Urinary bladder (tissue), 4 donors: Measurements from ENCODE around the gene CERS4. TPM values are rescaled to one million over a fixed set of nuclear protein-coding genes. Genes with fewer than 3 reads are reported as not detected.
A peak's percentile ranks its signal among the peaks of the same experiment; 100 is the strongest.
"Not testable (repeated sequence)": the region's sequence is repeated elsewhere in the genome, so short reads cannot be mapped to it uniquely, and the experiment has no call there.

Source experiments
- DNase-seq: peaks from one replicate; pipeline ENCODE4 v3.0.0-alpha.2; 2015; ENCODE audit errors: extremely low spot score
- H3K27ac ChIP-seq: one replicate; pipeline ENCODE4 v1.5.1; 2013; ENCODE audit warnings: low read depth, mild to moderate bottlenecking, moderate library complexity
- H3K36me3 ChIP-seq: one replicate; pipeline ENCODE4 v1.6.1; 2013; ENCODE audit warnings: mild to moderate bottlenecking, moderate library complexity; ENCODE audit not compliant: insufficient read depth
- H3K4me1 ChIP-seq: one replicate; pipeline ENCODE4 v1.6.1; 2013; ENCODE audit warnings: mild to moderate bottlenecking, moderate library complexity; ENCODE audit not compliant: insufficient read depth
- H3K4me3 ChIP-seq: one replicate; pipeline ENCODE4 v1.5.1; 2013; ENCODE audit warnings: low read depth, low read length
- WGBS: extraction: QIAGEN DNeasy Blood & Tissue Kit; methylation state at CpG from one replicate; pipeline ENCODE4 v1.1.7; 2013; 5-methylcytosine and 5-hydroxymethylcytosine counted together
- polyA plus RNA-seq: library from polyadenylated mRNA; stranded (reverse); fragments of 200-250 nt; gene quantifications from one replicate; pipeline ENCODE4 v1.2.3, GENCODE V29; 2013
- total RNA-seq: library from RNA; depleted of rRNA; stranded (reverse); fragments of >200 nt; gene quantifications from one replicate; pipeline ENCODE4 v1.2.3, GENCODE V29; 2014
- donor health status: healthy with polysubstance abuse.
- donor health status: healthy.

Gene CERS4
- total and polyA plus RNA-seq, 2 donors, result 18.5 to 38.6 TPM

- Histone ChIP-seq H3K36me3 (no peaks in the 10 kb centered on the region), H3K27ac (no peak overlapping the region), H3K4me3 (no peak overlapping the region), H3K4me1 (no peaks in the 10 kb centered on the region)
- WGBS, result 90% methylated on average over 4 of the region's 4 CpGs
- DNase-seq, result no peak
Observed at GRCh38 chr19:8215783-8216182, 6.6 kb downstream of the CERS4 start.

- Histone ChIP-seq H3K4me3 (no peak overlapping the region), H3K27ac (no peak overlapping the region), H3K4me1 (no peaks in the 10 kb centered on the region), H3K36me3 (no peaks in the 10 kb centered on the region)
- no peak for DNase-seq
- 48% methylated on average over 2 of the region's 2 CpGs for WGBS
Observed at GRCh38 chr19:8216357-8216756, 7.2 kb downstream of the CERS4 start.

- DNase-seq, H3K4me1 ChIP-seq, H3K4me3 ChIP-seq, H3K27ac ChIP-seq, H3K36me3 ChIP-seq: not testable (repeated sequence)
- 90% methylated on average over 7 of the region's 7 CpGs for WGBS
Observed at GRCh38 chr19:8218127-8218526, 9.0 kb downstream of the CERS4 start.

GRCh38 chr19:8220481-8220880 lies 11.3 kb downstream of the CERS4 start:
- DNase-seq, result no peak
- H3K36me3 ChIP-seq, result no peaks in the 10 kb centered on the region
- no peaks in the 10 kb centered on the region for H3K4me1 ChIP-seq
- H3K4me3 ChIP-seq, result no peak overlapping the region
- 90% methylated on average over 11 of the region's 11 CpGs for WGBS
- no peak overlapping the region for H3K27ac ChIP-seq

- no peak for DNase-seq
- Histone ChIP-seq H3K4me1 (no peaks in the 10 kb centered on the region), H3K36me3 (no peaks in the 10 kb centered on the region), H3K4me3 (no peak overlapping the region), H3K27ac (no peak overlapping the region)
- 71% methylated on average over 6 of the region's 6 CpGs for WGBS
Observed at GRCh38 chr19:8221161-8221560, 12.0 kb downstream of the CERS4 start.

- not testable (repeated sequence) for H3K36me3 ChIP-seq, H3K4me1 ChIP-seq, H3K27ac ChIP-seq, DNase-seq, H3K4me3 ChIP-seq
- WGBS, result 80% methylated on average over 7 of the region's 7 CpGs
Observed at GRCh38 chr19:8223442-8223841, 14.3 kb downstream of the CERS4 start.

- WGBS, result 77% methylated on average over 23 of the region's 23 CpGs
- Histone ChIP-seq H3K4me1 (no peaks in the 10 kb centered on the region), H3K4me3 (no peak overlapping the region), H3K36me3 (no peaks in the 10 kb centered on the region), H3K27ac (no peak overlapping the region)
- no peak for DNase-seq
Observed at GRCh38 chr19:8224394-8225145, 15.4 kb downstream of the CERS4 start.

- no peaks in the 10 kb centered on the region for H3K36me3 ChIP-seq
- no peak overlapping the region for H3K4me3 ChIP-seq
- WGBS, result 63% methylated on average over 3 of the region's 3 CpGs
- no peaks in the 10 kb centered on the region for H3K4me1 ChIP-seq
- no peak for DNase-seq
- no peak overlapping the region for H3K27ac ChIP-seq
Observed at GRCh38 chr19:8231073-8231604, 22.0 kb downstream of the CERS4 start.

GRCh38 chr19:8233370-8233769 lies 24.2 kb downstream of the CERS4 start:
- no peaks in the 10 kb centered on the region for H3K4me1 ChIP-seq
- no peak overlapping the region for H3K4me3 ChIP-seq
- 64% methylated on average over 7 of the region's 7 CpGs for WGBS
- H3K36me3 ChIP-seq, result no peaks in the 10 kb centered on the region
- H3K27ac ChIP-seq, result no peak overlapping the region
- DNase-seq, result no peak

GRCh38 chr19:8237026-8237425 lies 27.9 kb downstream of the CERS4 start:
- Histone ChIP-seq H3K36me3 (no peaks in the 10 kb centered on the region), H3K27ac (no peak overlapping the region), H3K4me3 (no peak overlapping the region), H3K4me1 (no peaks in the 10 kb centered on the region)
- DNase-seq, result no peak
- WGBS, result 82% methylated on average over 6 of the region's 6 CpGs

GRCh38 chr19:8238251-8238650 lies 29.1 kb downstream of the CERS4 start:
- WGBS, result 93% methylated on average over 1 of the region's 1 CpG
- Histone ChIP-seq H3K36me3 (no peaks in the 10 kb centered on the region), H3K4me1 (no peaks in the 10 kb centered on the region), H3K27ac (no peak overlapping the region), H3K4me3 (no peak overlapping the region)
- no peak for DNase-seq

- Histone ChIP-seq H3K4me3 (no peak overlapping the region), H3K27ac (no peak overlapping the region), H3K4me1 (no peaks in the 10 kb centered on the region), H3K36me3 (no peaks in the 10 kb centered on the region)
- no peak for DNase-seq
- WGBS, result 88% methylated on average over 3 of the region's 3 CpGs
Observed at GRCh38 chr19:8239528-8240273, 30.5 kb downstream of the CERS4 start.

- no peak overlapping the region for H3K27ac ChIP-seq
- H3K4me1 ChIP-seq, result no peaks in the 10 kb centered on the region
- DNase-seq, result peak; percentile 67
- WGBS, result 13% methylated on average over 17 of the region's 17 CpGs
- H3K36me3 ChIP-seq, result no peaks in the 10 kb centered on the region
- no peak overlapping the region for H3K4me3 ChIP-seq
Observed at GRCh38 chr19:8240274-8241229, 31.4 kb downstream of the CERS4 start.
